HCT116 (cell line): Measurements from ENCODE around the gene EDNRA. TPM values are rescaled to one million over a fixed set of nuclear protein-coding genes. Genes with fewer than 3 reads are reported as not detected.

Experiments used
- ATAC-seq: fragments of 200-7000 bp; cut with Tn5 transposase; 2 replicates; pipeline ENCODE4 v1.9.1; 2020; ENCODE audit warnings: mild to moderate bottlenecking, moderate library complexity
- BruUV-seq: library from RNA; stranded (reverse); fragments of 400-500 nt; replicated peaks from 2 replicates; lab custom pipeline; 2021; lab: Mats Ljungman, UMichigan
- CTCF ChIA-PET: fragments of 300-600 bp; sonication (Branson Sonifier 250); formaldehyde crosslinking; loops from one replicate; lab custom pipeline; 2021; ENCODE audit warnings: antibody characterized with exemption; lab: Charles Lee
- POLR2A ChIA-PET: fragments of 300-600, 350-600 bp; sonication (Branson Sonifier 250); formaldehyde crosslinking; loops from one replicate; lab custom pipeline; 2021; ENCODE audit warnings: antibody characterized with exemption; lab: Charles Lee
- RAD21 ChIA-PET, 2 experiments: fragments of 300-600 bp; sonication (Branson Sonifier 250); formaldehyde crosslinking; loops; one replicate each; lab custom pipeline; 2023; ENCODE audit warnings: low total read pairs in 2 of 2; ENCODE audit not compliant: uncharacterized antibody in 2 of 2, unreplicated experiment in 2 of 2, low non-redundant PET in 1 of 2; lab: Charles Lee
- DNase-seq: peaks from one replicate; pipeline ENCODE4 v3.0.0-alpha.2; 2010; ENCODE audit warnings: low read depth, low spot score
- H2AFZ ChIP-seq: fragments of 200-600 bp; shearing (Covaris generic), sonication (generic); 2 replicates; pipeline ENCODE4 v1.6.1; 2017; ENCODE audit warnings: low read depth, mixed run types, mixed read lengths, antibody characterized with exemption, low read length; ENCODE audit not compliant: poor library complexity, severe bottlenecking
- H3K27ac ChIP-seq: 2 replicates; pipeline ENCODE4 v1.5.1; 2012; ENCODE audit warnings: low read depth, low read length
- H3K27me3 ChIP-seq: fragments of 200-600 bp; sonication (generic); 2 replicates; pipeline ENCODE4 v1.6.1; 2016; ENCODE audit warnings: mixed run types, low read length, mixed read lengths; ENCODE audit not compliant: insufficient read depth
- H3K36me3 ChIP-seq, 2 experiments: fragments of 200-500 bp in 1 of 2; fragments of 200-600 bp in 1 of 2; sonication (Bioruptor generic) in 1 of 2; sonication (generic) in 1 of 2; 2 replicates each; pipeline versions ENCODE4 v1.5.1 to v1.6.1; 2014 to 2016; ENCODE audit warnings: low read length in 2 of 2, inconsistent platforms in 1 of 2, mixed read lengths in 1 of 2, mixed run types in 1 of 2; ENCODE audit not compliant: insufficient read depth in 2 of 2, control insufficient read depth in 1 of 2
- H3K4me1 ChIP-seq, 2 experiments: fragments of 200-600 bp in 1 of 2; sonication (generic) in 1 of 2; 2 replicates each; pipeline versions ENCODE4 v1.5.1 to v1.6.1; 2012 to 2017; ENCODE audit warnings: low read length in 2 of 2, inconsistent platforms in 1 of 2, mild to moderate bottlenecking in 1 of 2, mixed read lengths in 1 of 2, mixed run types in 1 of 2, moderate library complexity in 1 of 2; ENCODE audit not compliant: insufficient read depth in 2 of 2, control insufficient read depth in 1 of 2
- H3K4me2 ChIP-seq: fragments of 200-600 bp; sonication (generic); 2 replicates; pipeline ENCODE4 v1.6.1; 2017; ENCODE audit warnings: mixed run types, low read length, mixed read lengths
- H3K4me3 ChIP-seq, 2 experiments: fragments of 200-600 bp in 1 of 2; sonication (generic) in 1 of 2; replicated peaks in 1 of 2; 2 replicates each; pipeline ENCODE4 v1.5.1; 2011 to 2016; ENCODE audit warnings: low read length in 2 of 2, control low read depth in 1 of 2, low read depth in 1 of 2, mild to moderate bottlenecking in 1 of 2, mixed read lengths in 1 of 2, mixed run types in 1 of 2
- H3K79me2 ChIP-seq: fragments of 200-600 bp; sonication (generic); 2 replicates; pipeline ENCODE4 v1.6.1; 2017; ENCODE audit warnings: mild to moderate bottlenecking, mixed run types, low read length, moderate library complexity, mixed read lengths; ENCODE audit not compliant: insufficient read depth
- H3K9ac ChIP-seq: fragments of 200-600 bp; sonication (generic); 2 replicates; pipeline ENCODE4 v1.6.1; 2016; ENCODE audit warnings: low read length, mixed read lengths
- H3K9me2 ChIP-seq: fragments of 200-600 bp; sonication (generic), shearing (Covaris generic); 2 replicates; pipeline ENCODE4 v1.6.1; 2017; ENCODE audit warnings: mixed run types, mild to moderate bottlenecking, moderate library complexity; ENCODE audit not compliant: insufficient read depth
- H3K9me3 ChIP-seq, 2 experiments: fragments of 200-500 bp in 1 of 2; fragments of 200-600 bp in 1 of 2; sonication (Bioruptor generic) in 1 of 2; sonication (generic) in 1 of 2; 2 replicates each; pipeline ENCODE4 v1.6.1; 2014 to 2017; ENCODE audit warnings: low read length in 2 of 2, mixed read lengths in 2 of 2, inconsistent platforms in 1 of 2, low read depth in 1 of 2, mild to moderate bottlenecking in 1 of 2, mixed run types in 1 of 2, moderate library complexity in 1 of 2; ENCODE audit not compliant: control insufficient read depth in 1 of 2, insufficient read depth in 1 of 2
- H4K20me1 ChIP-seq: fragments of 200-600 bp; sonication (generic), shearing (Covaris generic); 2 replicates; pipeline ENCODE4 v1.6.1; 2017; ENCODE audit warnings: mixed run types, mild to moderate bottlenecking, moderate library complexity; ENCODE audit not compliant: insufficient read depth
- CBX3 ChIP-seq: IDR thresholded peaks from 2 replicates; pipeline ENCODE4 v1.6.1; 2012; ENCODE audit warnings: low read depth
- CTCF ChIP-seq, 3 experiments: fragments of 200-600 bp in 1 of 3; sonication (generic) in 1 of 3; IDR thresholded peaks in 2 of 3; conservative IDR thresholded peaks in 1 of 3; 2 replicates each; pipeline ENCODE4 v1.5.1; 2012 to 2017; ENCODE audit warnings: low read depth in 2 of 3, low read length in 2 of 3, antibody characterized with exemption in 1 of 3, borderline replicate concordance in 1 of 3, control low read depth in 1 of 3, mild to moderate bottlenecking in 1 of 3, mixed read lengths in 1 of 3, mixed run types in 1 of 3, moderate library complexity in 1 of 3; ENCODE audit not compliant: insufficient read depth in 1 of 3
- ELF1 ChIP-seq: IDR thresholded peaks from 2 replicates; pipeline ENCODE4 v1.6.1; 2012; ENCODE audit warnings: low read depth, borderline replicate concordance
- FOSL1 ChIP-seq: IDR thresholded peaks from 2 replicates; pipeline ENCODE4 v1.6.1; 2012; ENCODE audit warnings: low read depth
- JUND ChIP-seq: IDR thresholded peaks from 2 replicates; pipeline ENCODE4 v1.6.1; 2012
- POLR2AphosphoS5 ChIP-seq: IDR thresholded peaks from 2 replicates; pipeline ENCODE4 v1.6.1; 2011; ENCODE audit warnings: mild to moderate bottlenecking, low read depth, low read length, moderate library complexity
- SRF ChIP-seq: IDR thresholded peaks from 2 replicates; pipeline ENCODE4 v1.6.1; 2012; ENCODE audit warnings: low read depth
- TCF7L2 ChIP-seq: IDR thresholded peaks from 2 replicates; pipeline ENCODE4 v1.7.0; 2011; ENCODE audit warnings: borderline replicate concordance, inconsistent platforms; ENCODE audit not compliant: insufficient read depth, insufficient read length; ENCODE audit errors: extremely low read depth
- YY1 ChIP-seq: IDR thresholded peaks from 2 replicates; pipeline ENCODE4 v1.6.1; 2011; ENCODE audit warnings: low read length, low read depth, moderate library complexity, mild to moderate bottlenecking; ENCODE audit not compliant: insufficient replicate concordance; ENCODE audit errors: extremely low read depth
- ZBTB33 ChIP-seq: IDR thresholded peaks from 2 replicates; pipeline ENCODE4 v1.6.1; 2011; ENCODE audit warnings: mild to moderate bottlenecking, low read length, moderate library complexity; ENCODE audit not compliant: insufficient replicate concordance; ENCODE audit errors: extremely low read depth
- ZNF274 ChIP-seq: fragments of 200-500 bp; sonication (Bioruptor generic); IDR thresholded peaks from 2 replicates; pipeline ENCODE4 v1.6.1; 2014; ENCODE audit warnings: mild to moderate bottlenecking, low read depth, low read length, inconsistent platforms
- intact Hi-C: fragments of 100-400 bp; cut with micrococcal nuclease; formaldehyde crosslinking; loops from 2 replicates; pipeline ENCODE4 v1.10.0; 2022
- total RNA-seq: library from RNA; stranded (reverse); gene quantifications from one replicate; pipeline ENCODE4 v1.2.1, GENCODE V29; 2021; ENCODE audit not compliant: unreplicated experiment

The EDNRA gene
- total RNA-seq, 1 experiment from 2014 or later = 2.0 TPM

GRCh38 chr4:147509386-147509785, 28.5 kb downstream of the EDNRA start (continued):
- TF ChIP-seq YY1 = no peak
- TF ChIP-seq ZBTB33 = no peak
- TF ChIP-seq ZNF274 = no peak
- no peak for TF ChIP-seq SRF
- TF ChIP-seq, all 23 proteins: peak for 0

GRCh38 chr4:147510962-147511668, 30.2 kb downstream of the EDNRA start:
- Histone ChIP-seq H4K20me1 (no peaks in the 10 kb centered on the region), H3K36me3 (no peaks in the 10 kb centered on the region), H3K9ac (no peak overlapping the region), H3K27me3 (no peaks in the 10 kb centered on the region), H3K79me2 (no peaks in the 10 kb centered on the region), H3K4me2 (no peak overlapping the region), H3K27ac (no peak overlapping the region), H3K4me1 (no peaks in the 10 kb centered on the region), H3K4me3 (no peak overlapping the region), H2AFZ (no peak overlapping the region), H3K9me2 (no peaks in the 10 kb centered on the region), H3K9me3 (no peaks in the 10 kb centered on the region)
- no TSS peak for BruUV-seq
- ChIA-PET RAD21 (no interaction called here), CTCF (interaction anchor here (4.3 kb wide), 1 partner anchor 8 kb away, joined by 32 read pairs; no protein-coding TSS in a partner anchor), POLR2A (no interaction called here)
- TF ChIP-seq FOSL1 = no peak
- TF ChIP-seq POLR2AphosphoS5 = no peak
- no peak for TF ChIP-seq ZNF274
- no peak for TF ChIP-seq JUND
- no peak for TF ChIP-seq ELF1
- TF ChIP-seq CBX3 = no peak
- no peak for TF ChIP-seq TCF7L2
- no peak for TF ChIP-seq CTCF (IDR thresholded peaks at IDR 0.05 in 2 of 3, conservative IDR thresholded peaks at IDR 0.05 in 1 of 3; ENCODE audit: borderline replicate concordance in 1 of 3, insufficient read depth in 1 of 3, low read depth in 2 of 3, low read length in 2 of 3)
- intact Hi-C loops = no loop called here
- ATAC-seq = no peak
- no peak for DNase-seq
